GM06990 (cell line): Measurements from ENCODE around the gene CPPED1.
A peak's percentile ranks its signal among the peaks of the same experiment; 100 is the strongest.

ENCODE experiments used
- DNase-seq: peaks from one replicate; pipeline ENCODE4 v3.0.0-alpha.2; 2011; ENCODE audit not compliant: insufficient read length; ENCODE audit errors: extremely low read depth
- H3K27me3 ChIP-seq: replicated peaks from 2 replicates; pipeline ENCODE4 v1.6.0; 2011; ENCODE audit warnings: low read length; ENCODE audit not compliant: control insufficient read depth, insufficient read depth
- H3K36me3 ChIP-seq: 2 replicates; pipeline ENCODE4 v1.5.1; 2011; ENCODE audit warnings: low read length; ENCODE audit not compliant: control insufficient read depth, insufficient read depth
- H3K4me3 ChIP-seq: replicated peaks from 2 replicates; pipeline ENCODE4 v1.5.1; 2011; ENCODE audit warnings: low read depth, mild to moderate bottlenecking, control low read depth, low read length
- TF ChIP-seq, protein P1 (sequence below): IDR thresholded peaks from 2 replicates; pipeline ENCODE4 v1.5.1; 2011; ENCODE audit warnings: low read length, control low read depth, mild to moderate bottlenecking, inconsistent platforms; ENCODE audit not compliant: insufficient read depth, poor library complexity, severe bottlenecking

The CPPED1 gene

GRCh38 chr16:12680531-12680930, 123.2 kb downstream of the CPPED1 start:
- no peak overlapping the region for H3K4me3 ChIP-seq
- no peaks in the 10 kb centered on the region for H3K27me3 ChIP-seq
- TF ChIP-seq, protein P1, sequence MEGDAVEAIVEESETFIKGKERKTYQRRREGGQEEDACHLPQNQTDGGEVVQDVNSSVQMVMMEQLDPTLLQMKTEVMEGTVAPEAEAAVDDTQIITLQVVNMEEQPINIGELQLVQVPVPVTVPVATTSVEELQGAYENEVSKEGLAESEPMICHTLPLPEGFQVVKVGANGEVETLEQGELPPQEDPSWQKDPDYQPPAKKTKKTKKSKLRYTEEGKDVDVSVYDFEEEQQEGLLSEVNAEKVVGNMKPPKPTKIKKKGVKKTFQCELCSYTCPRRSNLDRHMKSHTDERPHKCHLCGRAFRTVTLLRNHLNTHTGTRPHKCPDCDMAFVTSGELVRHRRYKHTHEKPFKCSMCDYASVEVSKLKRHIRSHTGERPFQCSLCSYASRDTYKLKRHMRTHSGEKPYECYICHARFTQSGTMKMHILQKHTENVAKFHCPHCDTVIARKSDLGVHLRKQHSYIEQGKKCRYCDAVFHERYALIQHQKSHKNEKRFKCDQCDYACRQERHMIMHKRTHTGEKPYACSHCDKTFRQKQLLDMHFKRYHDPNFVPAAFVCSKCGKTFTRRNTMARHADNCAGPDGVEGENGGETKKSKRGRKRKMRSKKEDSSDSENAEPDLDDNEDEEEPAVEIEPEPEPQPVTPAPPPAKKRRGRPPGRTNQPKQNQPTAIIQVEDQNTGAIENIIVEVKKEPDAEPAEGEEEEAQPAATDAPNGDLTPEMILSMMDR: no peak
- no peaks in the 10 kb centered on the region for H3K36me3 ChIP-seq
- no peak for DNase-seq

DNA sequence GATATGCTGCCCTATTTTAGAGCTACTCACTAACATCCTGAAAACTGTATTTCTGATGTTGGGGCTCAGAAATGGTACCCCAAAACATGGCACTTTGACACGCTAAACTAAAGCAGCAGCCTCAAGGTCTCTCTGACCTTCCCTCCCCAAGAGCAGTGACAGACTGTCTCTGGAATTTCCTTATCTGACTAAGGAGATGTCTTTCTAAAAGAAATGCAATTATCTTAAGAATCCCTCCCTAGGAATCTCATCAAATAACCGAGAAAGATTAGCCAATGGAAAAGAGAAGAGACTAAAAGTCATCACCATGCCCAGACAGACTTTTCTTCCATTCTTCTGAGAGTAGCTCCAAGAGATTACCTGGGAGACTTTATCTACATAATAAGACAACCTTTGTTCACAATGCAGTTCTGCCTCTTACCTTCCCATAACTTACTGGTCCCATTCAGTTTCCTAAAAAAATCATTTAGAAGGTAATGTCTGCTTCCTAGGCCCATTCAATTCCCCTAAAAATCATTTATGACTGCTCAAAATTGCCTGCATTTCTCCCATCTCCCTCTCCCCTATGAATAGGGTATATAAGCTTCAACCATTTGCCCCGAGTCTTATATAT, 123.9 kb downstream of the CPPED1 start:
- TF ChIP-seq, protein P1: no peak
- H3K36me3 ChIP-seq: no peaks in the 10 kb centered on the region
- DNase-seq: no peak
- no peaks in the 10 kb centered on the region for H3K27me3 ChIP-seq
- no peak overlapping the region for H3K4me3 ChIP-seq

DNA sequence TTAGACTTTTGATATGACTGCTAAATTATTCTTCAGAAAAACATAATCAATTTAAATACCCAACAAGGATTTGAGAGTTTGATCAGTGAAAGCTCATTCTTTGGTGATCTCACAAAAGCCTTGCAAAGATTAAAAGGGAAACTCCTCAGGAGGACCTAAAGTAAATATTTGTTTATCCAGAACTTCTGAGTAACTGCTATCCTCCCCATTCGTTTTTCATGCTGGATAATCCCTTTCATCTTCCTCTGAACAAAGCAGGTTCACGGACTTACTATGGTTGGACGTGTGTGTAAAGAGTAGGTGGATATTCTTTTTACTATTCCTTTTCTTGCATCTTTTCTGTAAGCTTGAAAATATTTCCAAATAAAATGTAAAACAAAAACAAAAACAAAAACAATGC, 124.7 kb downstream of the CPPED1 start:
- Histone ChIP-seq H3K36me3 (no peaks in the 10 kb centered on the region), H3K27me3 (no peaks in the 10 kb centered on the region), H3K4me3 (no peak overlapping the region)
- TF ChIP-seq, protein P1: no peak
- no peak for DNase-seq

GRCh38 chr16:12677502-12677901, 126.2 kb downstream of the CPPED1 start:
- Histone ChIP-seq H3K4me3 (no peak overlapping the region), H3K27me3 (no peaks in the 10 kb centered on the region), H3K36me3 (no peaks in the 10 kb centered on the region)
- DNase-seq: no peak
- TF ChIP-seq, protein P1: no peak

GRCh38 chr16:12675852-12676251, 127.8 kb downstream of the CPPED1 start:
- DNase-seq: peak; percentile 28
- Histone ChIP-seq H3K27me3 (no peaks in the 10 kb centered on the region), H3K36me3 (no peaks in the 10 kb centered on the region), H3K4me3 (no peak overlapping the region)
- TF ChIP-seq, protein P1: no peak

DNA sequence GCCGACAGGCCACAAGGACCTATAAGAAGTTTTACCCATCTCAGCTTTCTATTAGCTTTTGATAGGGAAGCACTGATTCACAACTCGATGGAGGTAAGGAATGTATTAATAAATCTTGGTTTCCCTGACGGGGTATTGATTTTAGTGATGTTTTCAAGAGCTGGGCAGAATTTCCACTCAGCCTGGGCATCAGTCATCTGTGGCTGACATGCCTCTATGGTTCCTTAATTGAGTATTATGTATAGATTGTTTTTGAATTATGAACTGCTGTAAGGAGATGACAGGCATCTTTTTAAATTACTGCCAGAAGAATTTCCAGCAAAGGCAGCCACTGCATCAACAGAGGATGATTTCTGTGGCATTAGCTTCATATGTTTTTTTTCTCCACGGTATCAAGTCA, 128.6 kb downstream of the CPPED1 start:
- Histone ChIP-seq H3K36me3 (no peaks in the 10 kb centered on the region), H3K4me3 (no peak overlapping the region), H3K27me3 (no peaks in the 10 kb centered on the region)
- no peak for DNase-seq
- TF ChIP-seq, protein P1: no peak
